GM18507 (cell line): Measurements from ENCODE around the gene PTBP3.

Experiments
- DNase-seq: peaks from one replicate; pipeline ENCODE4 v3.0.0; 2011; ENCODE audit warnings: low read depth; ENCODE audit not compliant: insufficient read length; ENCODE audit errors: extremely low spot score
- FAIRE-seq: peaks from 2 replicates; lab custom pipeline; 2011; peaks lifted over from hg19 to GRCh38; lab: Jason Lieb, UNC

Gene PTBP3

DNA sequence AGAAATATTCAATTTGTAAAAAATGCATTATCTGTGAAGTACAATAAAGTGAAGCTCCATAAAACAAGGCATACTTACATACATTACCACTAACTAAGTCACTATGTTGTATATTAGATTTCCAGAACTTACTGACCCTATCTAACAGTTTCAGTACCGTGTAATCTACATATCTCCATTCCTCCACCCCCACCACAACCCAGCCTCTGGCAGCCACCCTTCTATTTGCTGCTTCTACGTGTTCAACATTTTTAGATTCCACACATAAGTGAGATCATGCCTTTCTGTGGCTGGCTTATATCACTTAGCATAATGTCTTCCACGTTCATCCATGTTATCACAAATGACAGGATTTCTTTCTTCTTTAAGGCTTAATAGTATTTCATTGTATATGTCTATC lies 31.3 kb upstream of the PTBP3 start:
- FAIRE-seq (no peak), DNase-seq (no peak)

DNA sequence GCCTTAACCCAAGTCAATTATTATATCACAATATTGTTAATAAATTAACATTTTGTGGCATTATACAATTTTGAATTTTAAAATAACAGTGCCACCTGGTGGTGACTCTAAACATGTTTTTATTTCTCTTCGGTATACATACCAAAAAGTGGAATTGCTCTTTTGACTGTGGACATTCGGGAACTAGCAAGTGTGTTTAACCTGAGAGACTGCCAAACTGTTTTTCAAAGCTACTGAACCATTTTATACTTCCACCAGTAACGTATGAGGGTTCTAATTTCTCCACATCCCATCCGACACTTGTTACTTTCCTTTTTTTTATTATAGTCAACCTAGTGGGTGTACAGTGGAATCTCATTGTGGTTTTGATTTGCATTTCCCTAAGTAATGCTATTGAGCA lies 28.2 kb upstream of the PTBP3 start:
- FAIRE-seq (peak; percentile 75), DNase-seq (no peak)

DNA sequence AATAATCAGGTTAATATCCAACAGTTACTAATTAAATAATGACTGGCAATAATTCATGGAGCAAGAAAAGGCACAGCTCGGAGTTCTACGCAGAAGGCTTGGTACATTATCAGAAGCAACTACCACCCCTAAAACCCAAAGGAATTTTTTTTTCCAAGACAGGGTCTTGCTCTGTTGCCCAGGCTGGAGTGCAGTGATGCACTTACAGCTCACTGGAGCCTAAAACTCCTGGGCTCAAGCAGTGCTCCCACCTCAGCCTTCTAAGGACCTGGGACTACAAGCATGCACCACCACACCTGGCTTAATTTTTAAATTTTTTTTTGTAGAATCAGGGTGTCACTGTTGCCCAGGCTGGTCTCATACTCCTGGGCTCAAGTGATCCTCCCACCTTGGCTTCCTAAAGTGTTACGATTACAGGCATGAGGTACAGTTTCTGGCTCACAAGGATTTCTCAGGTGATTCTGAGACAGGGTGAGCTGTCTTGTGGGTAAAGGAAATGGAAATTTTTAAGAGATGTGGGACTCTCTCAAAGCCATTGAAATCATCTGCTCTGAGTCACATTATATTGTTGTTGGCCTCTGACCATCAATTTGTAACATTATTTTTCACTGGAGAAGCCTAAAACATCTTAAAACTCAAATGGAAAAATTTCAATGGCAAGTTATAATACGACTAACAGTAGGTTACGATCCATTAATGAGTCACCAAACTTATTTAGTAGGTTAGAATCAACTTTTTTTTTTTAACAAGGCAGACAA lies 26.8 kb upstream of the PTBP3 start:
- FAIRE-seq, result no peak
- no peak for DNase-seq

DNA sequence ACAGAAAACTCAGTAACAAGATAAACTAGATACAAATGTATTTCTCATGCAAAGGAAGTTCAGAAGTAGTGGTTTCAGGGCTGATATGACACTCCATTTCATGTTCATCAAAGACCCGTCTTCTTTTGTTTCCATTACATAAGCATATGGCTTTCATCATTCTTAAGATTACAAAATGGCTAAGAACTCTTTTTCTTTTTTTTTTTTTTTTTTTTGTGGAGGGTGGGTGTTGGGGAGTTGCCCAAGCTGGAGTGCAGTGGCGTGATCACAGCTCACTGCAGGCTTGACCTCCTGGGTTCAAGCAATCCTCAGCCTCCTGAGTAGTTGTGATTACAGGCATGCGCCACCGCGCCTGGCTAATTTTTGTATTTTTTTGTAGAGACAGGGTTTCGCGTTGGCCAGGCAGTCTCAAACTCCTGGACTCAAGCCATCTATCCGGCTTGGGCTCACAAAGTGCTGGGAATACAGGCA lies 22.0 kb upstream of the PTBP3 start:
- DNase-seq, result no peak
- no peak for FAIRE-seq

DNA sequence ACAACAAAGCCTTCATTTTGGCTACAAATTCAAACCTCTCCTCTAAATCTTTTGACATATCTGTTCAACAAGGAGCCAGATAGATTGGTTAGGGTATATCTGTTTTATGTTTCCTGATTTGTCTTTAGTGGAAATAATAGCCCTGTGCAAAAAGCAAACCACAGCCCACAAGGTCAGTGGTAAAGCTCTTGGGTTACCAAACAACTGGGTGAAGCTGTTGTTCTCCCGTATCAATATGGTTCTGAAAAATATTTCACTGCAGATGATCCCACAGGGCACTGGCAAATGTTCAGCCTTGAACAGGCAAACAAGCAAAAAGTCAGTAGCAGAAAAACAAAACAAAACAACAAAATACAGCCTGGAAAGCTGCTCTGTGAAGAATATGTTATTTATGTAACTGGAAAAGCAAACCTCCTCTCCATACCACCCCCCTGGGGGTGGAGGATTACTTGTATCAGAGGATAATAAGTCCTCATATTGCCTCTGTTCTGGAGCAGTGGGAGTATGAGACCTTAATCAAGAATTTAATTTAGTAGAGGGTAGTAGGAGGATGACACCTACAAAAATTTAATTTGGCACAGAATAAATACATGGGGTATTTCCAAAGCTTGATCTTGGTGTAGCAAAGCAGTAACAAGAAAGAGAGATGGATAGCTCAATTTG lies 20.8 kb upstream of the PTBP3 start:
- FAIRE-seq (no peak), DNase-seq (no peak)

DNA sequence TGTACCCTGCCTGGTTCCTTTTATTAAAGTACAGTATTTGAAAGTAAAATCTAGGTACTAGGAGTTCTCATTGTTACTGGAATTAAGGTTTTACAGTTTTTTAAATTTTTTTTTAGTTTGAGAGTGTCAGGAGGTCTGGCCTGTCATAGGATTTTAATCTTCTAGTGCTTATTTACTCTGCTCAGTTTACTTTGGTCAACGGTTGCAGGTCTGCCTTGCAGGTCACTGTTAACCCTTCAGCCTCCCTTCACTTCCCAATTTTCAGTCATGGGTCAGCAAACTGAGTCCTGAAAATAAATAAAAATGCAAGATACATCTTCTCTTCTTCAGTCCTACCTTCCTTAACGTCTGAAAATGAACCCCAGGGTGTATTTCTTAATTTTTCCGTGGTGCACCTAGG lies 18.8 kb upstream of the PTBP3 start:
- no peak for FAIRE-seq

DNA sequence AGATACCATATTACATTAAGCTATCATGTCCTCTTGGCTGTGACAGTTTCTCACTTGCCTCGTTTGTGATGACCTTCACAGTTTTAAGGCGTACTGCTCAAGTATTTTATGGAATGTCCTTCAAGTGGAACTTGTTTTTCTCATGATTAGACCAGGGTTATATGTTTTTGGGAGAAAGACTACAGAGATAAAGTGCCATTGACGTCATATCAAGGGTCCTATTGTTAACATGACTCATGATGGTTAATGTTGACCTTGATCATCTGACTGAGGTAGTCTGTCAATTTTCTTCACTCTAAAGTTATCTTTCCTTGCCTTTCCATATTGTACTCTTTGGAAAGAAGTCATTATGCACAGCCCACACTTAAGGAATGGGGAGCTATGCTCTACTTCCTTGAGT lies 17.8 kb upstream of the PTBP3 start:
- DNase-seq (no peak), FAIRE-seq (no peak)

More for the DNA sequence above, 18.8 kb upstream of the PTBP3 start:
- no peak for DNase-seq

DNA sequence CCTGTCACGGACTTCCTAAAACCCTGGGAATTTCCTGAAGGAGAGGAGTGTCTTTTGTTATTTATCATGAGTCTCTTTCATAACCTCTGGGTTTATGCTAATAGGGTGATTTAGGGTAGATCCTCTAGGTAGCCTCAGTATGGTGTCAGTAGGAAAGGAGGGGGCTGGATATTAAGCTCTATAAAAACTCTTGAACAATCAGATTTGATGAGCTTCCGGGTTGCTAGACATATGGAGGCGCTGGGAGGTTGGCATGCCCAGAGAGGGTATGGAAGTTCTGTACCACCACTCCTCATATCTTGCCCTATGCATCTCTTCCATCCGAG lies 15.6 kb upstream of the PTBP3 start:
- no peak for FAIRE-seq

DNA sequence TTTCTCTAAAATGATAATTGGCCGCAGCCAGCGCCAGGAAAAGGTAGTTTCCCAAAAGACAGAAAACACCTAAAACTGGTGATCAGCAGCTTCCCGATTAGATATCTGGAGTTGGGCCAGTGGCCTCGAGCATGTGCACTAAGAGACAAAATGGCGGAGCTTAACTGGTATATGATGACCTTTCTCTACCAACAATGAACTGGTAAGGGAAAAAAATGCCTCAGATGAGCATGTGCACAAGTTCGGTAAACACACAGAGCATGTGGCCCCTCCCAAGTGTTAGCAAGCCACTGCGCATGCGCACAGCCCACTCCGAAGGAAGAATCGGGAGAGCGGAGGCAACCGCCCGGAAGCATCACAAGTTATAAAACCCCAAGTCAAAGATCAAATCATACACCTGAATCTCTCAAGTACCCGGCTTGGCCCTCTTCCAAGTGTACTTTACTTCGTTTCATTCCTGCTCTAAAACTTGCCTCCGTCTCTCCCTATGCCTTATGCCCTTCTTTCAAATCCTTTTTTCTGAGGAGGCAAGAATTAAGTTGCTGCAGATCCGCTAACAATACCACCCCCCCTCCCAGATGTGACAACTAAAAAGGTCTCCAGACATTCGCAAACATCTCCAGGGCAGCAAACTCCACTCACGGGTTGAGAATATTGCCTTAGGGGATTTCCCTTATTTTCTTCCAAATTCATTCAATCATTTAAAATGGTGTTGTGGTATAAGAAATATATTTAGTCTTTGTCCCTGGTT lies 15.0 kb upstream of the PTBP3 start:
- FAIRE-seq, result peak; percentile 73
- DNase-seq, result no peak

More for the DNA sequence above, 15.6 kb upstream of the PTBP3 start:
- no peak for DNase-seq

DNA sequence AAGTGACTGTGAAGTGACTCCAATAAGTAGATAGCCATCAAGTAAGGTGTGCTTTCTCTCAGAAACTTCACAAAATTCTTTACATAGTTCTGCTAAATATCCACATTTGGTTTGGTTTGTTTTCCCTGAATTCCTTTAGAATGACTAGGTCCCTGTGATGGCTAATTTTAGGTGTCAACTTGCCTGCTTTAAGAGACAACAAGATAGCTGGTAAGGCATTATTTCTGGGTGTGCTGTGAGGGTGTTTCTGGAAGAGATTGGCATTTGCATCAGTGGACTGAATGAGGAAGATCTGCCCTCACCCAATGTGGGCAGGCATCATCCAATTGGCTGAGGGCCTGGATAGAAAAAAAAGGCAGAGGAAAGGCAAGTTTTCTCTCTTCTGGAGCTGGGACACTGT lies 8.3 kb upstream of the PTBP3 start:
- no peak for DNase-seq
- no peak for FAIRE-seq

DNA sequence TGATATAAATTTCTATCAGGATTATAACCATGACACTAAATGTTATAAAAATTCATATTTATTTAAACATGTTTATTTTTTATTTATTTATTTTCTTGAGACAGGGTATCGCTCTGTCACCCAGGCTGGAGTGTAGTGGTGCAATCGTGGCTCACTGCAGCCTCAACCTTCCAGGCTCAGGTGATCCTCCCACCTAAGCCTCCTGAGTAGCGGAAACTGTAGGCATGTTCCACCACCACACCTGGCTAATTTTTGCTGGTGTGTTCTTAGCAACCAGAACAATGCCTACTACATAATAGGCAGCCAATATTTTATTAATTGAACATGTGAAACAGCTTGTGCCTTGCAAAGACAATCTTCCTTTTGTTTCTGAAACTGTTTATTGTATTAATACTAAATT lies 6.5 kb upstream of the PTBP3 start:
- FAIRE-seq (no peak), DNase-seq (no peak)

DNA sequence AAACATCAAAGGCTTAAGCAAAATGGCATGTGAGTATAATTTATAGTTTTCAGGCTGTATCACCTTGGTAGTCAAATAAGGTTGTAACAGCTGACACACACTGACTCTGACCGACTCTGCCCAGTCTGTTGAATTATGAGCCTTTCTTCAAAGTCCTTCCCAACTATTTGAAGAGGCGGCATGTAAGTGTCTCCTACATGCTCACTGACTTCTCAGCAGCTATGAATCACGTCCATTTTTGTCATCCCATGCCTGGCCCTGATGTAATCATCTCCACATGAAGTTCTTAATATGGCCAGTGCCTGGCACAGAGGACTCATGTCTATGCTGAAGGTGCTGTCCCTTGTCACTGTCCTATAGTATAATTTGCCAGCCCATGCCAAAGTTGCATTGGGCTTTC lies 5.1 kb upstream of the PTBP3 start:
- DNase-seq (no peak), FAIRE-seq (no peak)

DNA sequence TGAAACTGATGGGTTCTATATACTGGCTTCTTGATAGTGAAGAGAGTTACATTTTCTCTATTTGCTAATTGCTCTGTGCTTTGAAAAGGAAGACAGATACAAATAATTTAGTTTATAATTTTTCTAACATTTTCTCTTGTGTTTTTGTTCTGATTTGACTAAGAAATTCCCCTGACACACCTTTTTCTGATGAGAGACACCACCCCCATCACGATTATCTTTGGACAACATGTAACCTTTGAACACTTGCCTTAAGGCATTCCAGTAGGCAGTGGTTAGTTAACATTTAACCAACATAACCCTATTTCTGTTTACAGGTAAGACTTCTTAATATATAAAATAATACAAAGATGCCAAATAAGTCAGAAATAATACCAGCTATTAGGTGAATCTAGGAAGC lies 4.1 kb upstream of the PTBP3 start:
- FAIRE-seq (no peak), DNase-seq (no peak)

DNA sequence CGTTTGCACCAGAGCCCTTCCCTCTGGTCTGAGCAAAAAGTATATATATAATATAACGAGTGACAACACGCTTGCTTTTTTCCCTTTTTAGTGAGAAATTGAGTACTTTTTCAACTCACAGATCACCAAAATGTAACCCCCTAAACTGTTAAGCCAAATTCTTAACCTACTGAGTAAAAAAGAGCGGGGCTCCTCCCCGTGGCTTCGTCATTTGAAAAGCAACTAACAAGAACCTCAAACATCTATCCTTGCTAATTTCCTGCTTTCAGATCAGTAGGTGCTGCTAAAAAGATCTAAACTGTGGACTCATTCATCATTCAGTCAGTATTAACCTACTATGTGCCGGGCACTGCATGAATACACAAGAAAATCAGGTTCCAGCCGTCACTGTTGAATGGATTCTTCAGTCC lies 1.0 kb upstream of the PTBP3 start:
- no peak for DNase-seq
- peak; percentile 73 for FAIRE-seq

DNA sequence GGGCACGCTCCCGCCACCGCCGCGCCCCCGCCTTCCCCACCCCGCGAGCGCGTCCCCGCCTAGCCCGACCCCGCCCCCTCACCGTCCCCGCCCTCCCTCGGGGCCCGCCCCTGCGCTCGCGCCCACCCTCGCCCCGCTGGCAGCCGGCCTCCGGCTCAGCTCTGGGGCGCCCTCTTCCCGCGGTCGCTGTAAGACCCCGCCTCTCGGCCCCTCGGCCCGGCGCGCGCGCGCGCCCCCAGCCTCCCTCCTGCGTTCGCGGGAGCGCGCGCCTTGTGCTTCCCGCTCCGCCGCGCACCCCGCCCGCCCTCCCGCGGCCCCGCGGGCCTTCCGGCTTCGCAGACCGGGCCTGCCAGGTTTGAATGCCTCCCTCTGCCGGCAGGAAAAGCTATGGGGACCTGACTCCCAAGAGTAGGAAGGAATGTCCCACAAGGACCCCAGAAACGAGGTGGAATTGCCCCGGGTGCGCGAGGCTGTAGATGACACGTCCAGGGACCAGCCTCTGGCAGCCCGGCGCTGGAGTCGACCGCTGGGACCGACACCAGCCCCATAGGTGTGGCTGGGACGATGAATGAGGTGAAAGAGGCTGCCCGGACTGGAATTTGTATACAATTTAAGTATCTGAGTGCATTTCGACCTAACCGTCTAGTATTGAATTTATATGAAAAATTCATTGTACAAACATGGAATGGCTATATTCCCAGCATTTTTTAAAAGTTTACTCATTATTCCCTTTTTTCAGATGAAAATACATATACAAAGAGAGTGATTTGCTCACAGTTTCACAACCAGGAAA lies 416 bp upstream of the PTBP3 start:
- DNase-seq (peak; percentile 93), FAIRE-seq (peak; percentile 85)

DNA sequence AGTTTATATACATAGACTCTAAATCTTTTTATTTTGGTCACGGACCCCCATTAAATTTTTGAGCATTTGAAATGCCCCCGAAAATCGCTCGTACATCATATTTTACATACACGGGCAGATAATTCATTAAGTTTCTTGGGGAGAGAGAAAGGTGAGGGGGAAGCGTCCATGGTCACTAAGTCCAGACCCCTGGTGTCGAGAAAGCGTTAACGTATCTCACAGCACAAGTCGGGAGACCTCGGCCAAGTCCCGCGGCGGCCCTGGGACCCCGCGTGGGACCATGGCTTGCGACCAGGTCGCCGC lies 794 bp downstream of the PTBP3 start:
- DNase-seq, result no peak
- FAIRE-seq, result no peak

DNA sequence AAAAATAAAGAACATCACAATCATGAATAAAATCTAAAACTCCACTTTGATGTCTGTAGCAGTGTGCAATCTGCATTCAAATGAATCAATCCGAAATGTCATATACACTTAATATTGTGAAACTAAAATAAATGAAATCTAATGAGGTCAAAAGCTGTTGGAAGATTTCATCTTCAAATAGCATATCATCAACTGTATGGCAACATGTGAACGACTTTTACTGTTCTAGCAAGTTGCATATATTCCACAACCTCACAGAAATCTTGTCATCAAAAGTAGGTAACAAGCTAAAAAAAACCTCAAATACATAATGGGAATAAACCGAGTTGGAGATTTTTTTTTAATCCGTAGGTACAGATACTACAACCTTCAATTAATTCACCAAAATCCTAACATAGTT lies 1.2 kb downstream of the PTBP3 start:
- FAIRE-seq (no peak), DNase-seq (no peak)

DNA sequence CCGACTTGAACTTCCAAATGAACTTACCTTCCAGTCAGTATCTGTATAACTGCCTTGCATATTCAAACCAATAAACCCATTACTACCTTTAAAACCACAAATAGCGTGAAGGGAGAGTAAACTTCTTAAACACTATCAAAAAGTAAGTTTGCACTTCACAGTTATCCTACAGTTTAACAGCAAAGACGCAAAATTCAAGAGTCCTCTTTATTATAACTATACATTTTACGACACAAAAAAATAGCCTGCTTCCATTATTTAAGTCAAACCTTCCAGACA lies 1.8 kb downstream of the PTBP3 start:
- DNase-seq (no peak), FAIRE-seq (peak; percentile 26)

DNA sequence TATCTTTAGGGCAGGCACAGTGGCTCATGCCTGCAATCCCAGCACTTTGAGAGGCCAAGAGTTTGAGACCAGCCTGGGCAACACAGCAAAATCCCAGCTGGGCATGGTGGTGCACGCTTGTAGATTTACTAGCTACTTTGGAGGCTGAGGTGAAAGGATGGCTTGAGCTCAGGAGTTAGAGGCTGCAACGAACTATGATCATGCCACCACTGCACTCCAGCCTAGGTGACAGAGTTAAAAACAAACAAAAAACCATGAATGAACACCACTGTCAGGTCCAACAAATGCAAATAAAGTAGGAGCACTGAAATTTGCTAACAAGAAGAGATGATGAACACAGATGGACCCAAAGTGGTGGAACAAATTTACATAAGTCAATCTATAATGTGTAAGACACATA lies 4.9 kb downstream of the PTBP3 start:
- DNase-seq (no peak), FAIRE-seq (no peak)

DNA sequence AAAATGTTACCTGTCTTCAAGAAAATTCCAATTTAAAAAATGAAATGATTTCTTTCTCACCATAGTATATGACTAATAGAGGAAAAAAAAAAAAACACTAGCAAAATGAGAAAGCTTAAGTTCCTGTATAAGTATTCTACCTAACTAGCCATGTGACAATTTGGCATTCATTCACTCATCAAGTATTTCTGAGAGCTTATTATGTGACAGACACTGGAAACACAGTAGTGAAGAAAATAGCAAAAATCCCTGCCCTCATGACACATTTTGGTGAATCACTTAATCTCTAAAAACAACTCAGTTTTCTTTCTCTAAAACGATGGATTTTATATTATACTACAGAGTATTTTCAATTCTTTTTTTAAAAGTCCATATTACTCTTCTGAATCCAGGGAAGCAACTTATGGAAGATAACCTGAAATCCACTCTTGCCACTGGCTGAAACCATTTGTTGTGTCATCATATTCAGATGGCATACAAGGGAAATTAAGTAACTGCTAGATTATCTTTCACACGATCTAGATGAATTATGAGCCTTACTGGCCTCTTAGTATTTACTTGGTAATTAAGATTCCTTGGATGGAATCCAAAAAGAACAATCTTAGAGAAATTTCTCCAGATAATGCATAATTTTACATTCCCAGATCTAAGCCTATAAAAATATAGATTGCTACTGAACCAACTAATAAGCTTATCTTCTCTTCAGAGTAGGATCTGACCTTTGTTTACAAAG lies 5.5 kb downstream of the PTBP3 start:
- FAIRE-seq (no peak), DNase-seq (no peak)
